Stimulated activated CD8-positive, alpha-beta memory T cell treated with anti-CD3 and anti-CD28 coated beads, Interleukin-7, amount 100 ng/mL, for 24 hours (primary cell): Measurements from ENCODE around the gene EVA1A.
"Not testable (repeated sequence)": the region's sequence is repeated elsewhere in the genome, so short reads cannot be mapped to it uniquely, and the experiment has no call there.

Experiments
- DNase-seq: peaks from one replicate; pipeline ENCODE4 v3.0.0-alpha.2; 2020; ENCODE audit warnings: low read depth

The EVA1A gene

GRCh38 chr2:75517547-75518230 is 43.0 kb downstream of the EVA1A start:
- no peak for DNase-seq

DNA sequence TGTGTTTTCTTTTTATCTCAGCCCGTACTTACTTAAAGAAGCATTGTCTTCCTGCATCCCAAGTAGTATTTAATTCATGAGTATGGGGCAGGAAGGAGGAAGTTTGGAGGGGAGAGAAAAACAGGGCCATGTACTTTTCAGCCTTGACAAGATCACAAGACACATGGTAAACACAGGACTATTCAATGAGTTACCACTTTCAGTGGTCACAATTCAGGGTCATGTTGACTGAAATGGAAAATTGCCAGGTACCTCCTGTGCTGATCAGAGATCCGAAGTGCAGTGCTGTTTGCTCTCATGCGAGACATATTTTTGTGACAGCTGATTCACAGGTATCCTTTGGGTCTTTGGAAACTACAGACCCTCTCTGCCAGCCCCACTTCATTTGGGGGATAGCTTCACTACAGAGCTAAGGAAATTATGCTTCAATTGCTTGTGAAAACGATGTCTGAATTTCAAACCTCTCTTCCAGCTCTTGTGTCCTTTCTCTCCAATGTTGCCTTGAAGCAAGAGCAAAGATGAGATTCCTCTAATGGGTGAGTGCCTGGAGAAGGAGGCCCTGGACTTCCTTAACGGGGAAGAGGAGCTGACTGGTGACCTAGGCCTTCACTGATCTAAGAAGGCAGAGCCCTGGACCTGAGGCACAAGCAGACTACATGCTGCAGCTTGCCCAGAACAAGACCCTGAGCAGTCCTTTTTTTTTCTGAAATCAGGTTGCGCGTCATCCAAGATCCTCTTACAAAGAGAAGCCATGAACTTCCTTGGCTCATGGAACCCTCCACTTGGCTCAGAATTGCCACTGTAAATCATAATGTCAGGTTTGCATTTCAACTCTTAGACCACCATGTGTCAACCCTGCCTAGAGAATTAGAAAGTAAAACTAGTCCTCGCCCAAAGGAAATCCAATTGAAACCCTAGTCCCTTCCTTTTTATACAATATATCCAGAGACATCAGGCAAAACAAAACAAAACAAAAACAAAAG is 44.1 kb downstream of the EVA1A start:
- no peak for DNase-seq

DNA sequence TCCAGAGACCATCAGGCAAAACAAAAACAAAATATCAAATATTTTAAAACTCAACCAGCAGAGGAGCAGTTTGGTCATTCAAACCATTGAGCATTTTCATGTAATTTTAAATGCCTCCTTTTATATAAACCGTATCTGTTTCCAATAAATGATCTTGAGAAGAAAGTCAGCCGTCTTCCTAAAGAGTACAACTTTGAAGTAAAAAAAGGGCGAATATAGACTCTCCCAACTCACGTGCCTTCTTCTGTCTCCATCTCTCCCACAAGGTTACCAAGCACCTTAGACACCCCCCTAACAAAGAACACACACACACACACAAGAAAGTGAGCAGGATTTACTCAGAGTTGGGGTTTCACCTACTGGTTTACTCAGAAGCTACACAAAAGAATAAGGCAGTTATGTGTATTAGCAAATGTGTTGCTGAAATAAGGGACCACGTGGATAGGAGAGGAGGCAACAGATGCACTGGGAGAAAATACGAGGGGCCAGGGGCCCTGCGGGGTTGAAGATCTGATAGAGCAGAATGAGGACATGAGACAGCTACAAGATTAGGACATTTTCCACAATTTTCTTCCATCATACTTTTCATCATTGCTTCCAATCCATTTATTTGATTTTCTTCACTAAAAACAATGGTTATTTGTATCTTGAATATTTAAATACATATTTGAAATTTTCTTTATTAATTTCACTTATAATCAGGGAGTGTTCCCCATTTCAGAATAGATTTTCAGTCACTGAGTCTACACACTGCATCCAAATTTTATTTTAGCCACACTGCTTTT is 45.0 kb downstream of the EVA1A start:
- no peak for DNase-seq

DNA sequence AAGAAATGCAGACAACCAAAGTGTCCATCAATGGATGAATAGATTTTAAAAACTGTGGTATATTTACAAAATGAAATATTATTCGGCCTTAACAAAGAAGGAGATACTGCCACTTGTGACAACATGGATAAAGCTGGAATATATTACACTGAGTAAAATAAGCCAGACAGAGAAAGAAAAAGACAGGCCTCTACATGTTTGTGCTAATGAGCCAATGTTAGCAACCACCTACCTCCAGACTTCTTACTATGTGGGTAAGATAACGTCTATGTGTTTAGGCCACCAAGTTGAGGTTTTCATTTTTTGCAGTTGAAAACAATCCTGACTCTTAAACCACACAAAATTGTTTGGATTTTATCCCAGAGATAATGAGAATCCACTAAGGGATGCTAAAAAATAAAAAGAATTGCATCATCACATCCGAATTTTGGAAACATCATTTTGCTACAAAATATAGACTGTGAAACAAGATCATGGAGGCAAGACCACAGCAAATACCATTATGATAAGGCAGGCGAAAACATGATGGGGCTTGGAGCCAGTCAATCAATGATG is 47.0 kb downstream of the EVA1A start:
- no peak for DNase-seq

DNA sequence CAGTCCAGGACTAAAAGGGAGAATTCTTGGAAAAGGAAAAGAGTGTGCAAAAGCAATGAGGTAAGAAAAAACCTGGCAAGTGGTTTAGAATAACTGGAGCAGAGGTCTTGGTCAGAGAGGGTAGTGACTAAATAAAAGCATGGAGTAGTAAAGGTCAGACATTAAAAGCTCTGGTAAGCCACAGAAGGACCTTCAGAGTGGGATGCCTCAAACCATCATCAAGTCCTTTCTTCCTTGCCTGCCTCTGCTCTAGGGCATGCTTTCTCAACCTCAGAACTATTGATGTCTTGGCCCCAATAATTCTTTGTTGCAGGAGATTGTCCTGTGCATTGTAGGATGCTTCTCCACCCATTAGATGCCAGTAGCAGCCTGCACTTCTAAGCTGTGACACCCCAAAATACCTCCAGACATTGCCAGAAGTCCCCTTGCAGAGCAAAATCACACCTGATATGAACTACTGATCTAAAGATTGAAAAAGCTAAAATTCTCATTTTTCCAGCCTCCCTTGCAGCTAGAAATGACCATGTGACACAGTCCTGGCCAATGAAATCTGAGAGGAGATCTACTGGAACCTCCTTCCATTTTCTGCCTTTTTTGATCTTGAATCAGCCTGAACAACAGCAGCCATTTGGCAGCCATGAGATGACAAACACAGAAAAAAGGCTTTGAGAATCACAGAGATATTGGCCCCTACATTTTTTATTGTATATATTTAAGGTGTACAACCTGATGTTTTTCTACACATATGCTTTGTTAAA is 48.1 kb downstream of the EVA1A start:
- DNase-seq = no peak

GRCh38 chr2:75506101-75506697 is 54.5 kb downstream of the EVA1A start:
- no peak for DNase-seq

DNA sequence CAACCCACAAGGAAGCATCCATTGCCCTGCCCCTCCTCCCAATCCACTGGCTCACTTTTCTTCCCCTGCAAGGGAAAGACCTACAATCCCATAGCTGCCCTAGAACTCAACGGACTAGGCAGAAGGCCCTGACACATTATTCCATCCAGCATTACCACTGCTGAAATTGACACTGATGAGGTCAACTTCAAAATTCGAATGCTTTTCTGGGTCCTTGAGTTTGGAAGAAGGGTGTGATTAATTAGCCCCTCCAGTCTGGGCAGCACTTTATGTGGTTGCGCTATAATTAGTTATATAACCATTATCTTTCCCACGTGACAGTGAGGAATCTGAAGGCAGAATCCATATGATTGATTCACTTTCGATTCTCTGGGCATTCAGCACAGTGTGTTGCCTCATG is 55.7 kb downstream of the EVA1A start:
- DNase-seq = no peak

- DNase-seq = no peak
Measured at GRCh38 chr2:75503048-75503607, 57.6 kb downstream of the EVA1A start.

- DNase-seq = no peak
Measured at GRCh38 chr2:75500633-75501032, 60.1 kb downstream of the EVA1A start.

DNA sequence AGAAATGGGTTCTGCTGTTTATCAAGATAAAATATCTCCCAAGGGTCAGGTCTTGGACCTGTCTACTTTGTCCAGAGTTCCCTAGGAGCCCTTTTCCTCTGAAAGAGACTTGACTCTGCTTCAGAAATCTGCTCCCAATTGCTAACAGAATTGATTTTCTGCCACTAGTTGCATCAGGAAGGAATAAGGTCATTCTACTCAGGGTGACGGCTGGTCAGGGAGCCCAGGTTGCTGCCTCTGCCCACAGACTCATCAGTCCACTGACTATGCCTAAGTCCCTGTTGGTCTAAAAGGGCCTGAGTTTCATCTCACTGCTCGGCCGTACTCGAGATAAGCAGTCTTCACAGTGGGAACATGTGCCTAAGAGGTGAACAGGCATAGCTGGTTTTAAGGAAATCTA is 61.2 kb downstream of the EVA1A start:
- no peak for DNase-seq

DNA sequence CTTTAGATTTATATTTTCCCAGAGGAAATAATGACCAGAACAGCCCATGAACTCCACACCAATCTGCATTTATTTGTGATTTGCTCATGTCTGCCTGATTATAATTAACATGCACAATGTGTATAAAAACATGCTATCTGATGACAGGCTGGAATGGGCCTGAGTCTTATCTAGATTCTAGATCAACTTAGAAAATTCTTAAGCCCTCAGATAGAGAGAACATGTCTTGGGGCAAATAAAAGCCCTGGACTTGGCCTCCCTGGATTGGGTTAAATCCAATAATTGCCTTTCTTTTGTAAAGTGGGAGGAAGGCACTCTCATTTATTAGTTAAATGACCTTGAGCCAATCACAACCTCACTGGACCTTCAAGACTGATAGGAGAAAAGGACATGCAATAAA is 61.8 kb downstream of the EVA1A start:
- no peak for DNase-seq

GRCh38 chr2:75497256-75497655 is 63.5 kb downstream of the EVA1A start:
- DNase-seq = no peak

GRCh38 chr2:75495862-75496261 is 64.9 kb downstream of the EVA1A start:
- DNase-seq = no peak

GRCh38 chr2:75494137-75494769 is 66.5 kb downstream of the EVA1A start:
- DNase-seq = no peak

DNA sequence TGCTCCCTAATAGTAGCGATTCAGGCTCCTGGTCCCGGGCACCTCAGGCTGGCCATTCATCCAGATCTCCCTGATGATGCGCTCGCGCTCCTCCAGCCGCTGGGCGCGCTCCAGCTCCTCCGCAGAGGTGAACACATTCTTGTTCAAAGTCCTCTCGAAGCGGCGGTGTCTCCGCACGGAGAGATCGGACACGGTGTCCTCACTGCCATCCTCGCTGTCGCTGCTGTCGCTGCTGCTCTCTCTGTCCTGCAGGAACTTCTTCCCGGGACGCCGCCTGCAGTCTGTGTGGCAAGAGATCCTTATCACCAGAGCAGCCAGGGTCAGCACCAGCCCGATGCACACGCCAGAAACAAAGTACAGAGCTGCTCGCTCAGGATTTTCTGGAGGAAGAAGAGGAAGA is 67.5 kb downstream of the EVA1A start:
- no peak for DNase-seq

DNA sequence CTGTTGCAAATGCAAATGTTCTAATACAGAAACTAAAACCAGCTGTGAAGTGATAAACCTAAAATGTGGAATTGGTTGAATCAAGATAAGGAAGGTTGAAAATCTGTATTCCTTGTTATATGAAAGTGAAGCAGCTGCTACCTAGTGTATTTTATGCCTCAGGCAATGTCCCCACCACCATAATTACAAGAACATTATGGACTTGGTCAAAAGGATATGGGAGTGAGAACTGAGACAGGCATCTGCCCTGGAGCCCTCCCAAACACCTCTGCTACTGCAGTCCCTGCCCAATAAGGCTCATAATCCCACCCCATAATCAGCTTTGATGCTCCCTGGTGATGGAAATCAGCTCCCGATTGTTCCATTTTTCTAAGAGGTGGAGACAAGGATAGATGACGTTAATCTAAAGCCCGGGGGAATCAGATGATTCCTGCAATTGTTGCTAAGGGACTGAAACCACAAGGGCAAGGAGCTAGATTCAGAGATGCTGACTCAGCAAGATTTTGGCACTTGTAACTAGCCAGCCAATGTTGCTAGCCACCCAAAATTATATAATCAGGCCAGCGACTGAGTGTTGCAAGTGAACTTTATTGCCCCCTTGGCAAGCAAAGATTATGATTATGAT is 69.5 kb downstream of the EVA1A start:
- no peak for DNase-seq

DNA sequence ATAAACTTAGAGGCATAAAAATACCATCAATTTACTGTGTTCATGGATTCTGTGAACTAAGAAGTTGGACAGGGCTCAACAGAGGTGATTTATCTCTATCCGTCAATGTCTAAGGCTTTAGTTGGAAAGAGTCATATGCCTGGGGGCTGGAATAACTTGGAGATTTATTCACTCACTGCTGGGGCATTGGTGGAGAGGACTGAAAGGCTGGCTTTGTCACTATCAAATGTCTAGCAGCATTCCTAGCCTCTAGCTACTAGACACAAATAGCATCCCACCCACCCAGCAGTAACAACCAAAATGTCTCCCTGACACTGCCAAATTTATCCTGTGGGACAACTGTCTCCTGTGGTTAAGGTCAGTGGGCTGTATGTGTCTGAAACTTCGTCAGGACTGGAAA is 71.0 kb downstream of the EVA1A start:
- no peak for DNase-seq

GRCh38 chr2:75488157-75488556 is 72.6 kb downstream of the EVA1A start:
- no peak for DNase-seq

- not testable (repeated sequence) for DNase-seq
Measured at GRCh38 chr2:75486735-75487134, 74.0 kb downstream of the EVA1A start.

DNA sequence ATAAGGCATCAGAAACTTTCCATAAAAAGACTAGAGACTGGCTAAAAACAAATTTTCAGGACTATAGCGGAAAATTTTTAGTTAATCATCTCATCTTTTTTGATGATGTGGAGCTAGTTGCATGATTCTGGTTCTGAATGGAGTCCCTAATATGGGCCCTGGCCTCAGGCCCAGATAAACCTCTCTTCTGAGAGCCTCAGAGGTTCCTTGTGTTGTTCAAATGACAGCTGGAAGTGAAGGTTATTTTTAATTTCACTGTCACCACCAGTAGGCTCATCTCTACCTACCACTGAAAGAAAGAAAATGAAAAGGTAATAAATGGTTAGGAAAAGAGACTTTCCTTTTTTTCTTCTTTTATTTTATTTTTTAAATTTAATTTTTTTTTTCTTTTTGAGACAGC is 75.9 kb downstream of the EVA1A start:
- DNase-seq = no peak
